Stimulated activated CD8-positive, alpha-beta memory T cell treated with anti-CD3 and anti-CD28 coated beads, Interleukin-12 subunit alpha, Interleukin-12 subunit beta, amount 100 ng/mL, for 4 hours (primary cell): ENCODE results near the gene KATNAL2.

Source experiments
- DNase-seq: peaks from one replicate; pipeline ENCODE4 v3.0.0-alpha.2; 2020; ENCODE audit warnings: low read depth

The KATNAL2 gene

GRCh38 chr18:47115205-47115604 is 197.8 kb downstream of the KATNAL2 start:
- no peak for DNase-seq

- DNase-seq: no peak
Observed at GRCh38 chr18:47118981-47119380, 201.6 kb downstream of the KATNAL2 start.

GRCh38 chr18:47120428-47120827 is 203.0 kb downstream of the KATNAL2 start:
- DNase-seq: no peak

- DNase-seq: no peak
Observed at GRCh38 chr18:47121146-47121545, 203.7 kb downstream of the KATNAL2 start.

GRCh38 chr18:47141289-47141688 is 223.9 kb downstream of the KATNAL2 start:
- DNase-seq: no peak

GRCh38 chr18:47143153-47143552 is 225.8 kb downstream of the KATNAL2 start:
- no peak for DNase-seq

GRCh38 chr18:47143899-47144485 is 226.6 kb downstream of the KATNAL2 start:
- DNase-seq: no peak

GRCh38 chr18:47146206-47146605 is 228.8 kb downstream of the KATNAL2 start:
- DNase-seq: no peak

GRCh38 chr18:47149457-47150028 is 232.1 kb downstream of the KATNAL2 start:
- no peak for DNase-seq

- peak; percentile 70 for DNase-seq
Observed at GRCh38 chr18:47150029-47150823, 232.8 kb downstream of the KATNAL2 start, which contains the start of gene HDHD2. Gene HDHD2, minus strand, starts transcription at chr18:47150500. Its CDS starts 14,061 bp downstream, at chr18:47136439.

GRCh38 chr18:47150824-47151366 is 233.5 kb downstream of the KATNAL2 start:
- DNase-seq: no peak

- no peak for DNase-seq
Observed at GRCh38 chr18:47151439-47151838, 234.0 kb downstream of the KATNAL2 start.
